NCI-H1105 (cell line): ENCODE data around the gene COL20A1.
A peak's percentile ranks its signal among the peaks of the same experiment; 100 is the strongest.

ENCODE experiments used
- DNase-seq: peaks from one replicate; lab custom pipeline; 2025; lab: John Stamatoyannopoulos, UW

The COL20A1 gene

GRCh38 chr20:63350196-63350595 lies 57.2 kb downstream of the COL20A1 start:
- DNase-seq = no peak

- no peak for DNase-seq
Measured at GRCh38 chr20:63350597-63351325, 57.8 kb downstream of the COL20A1 start.

GRCh38 chr20:63351326-63351700 lies 58.3 kb downstream of the COL20A1 start:
- DNase-seq = no peak

GRCh38 chr20:63351811-63352591 lies 59.0 kb downstream of the COL20A1 start:
- DNase-seq = peak; percentile 74

GRCh38 chr20:63352811-63353221 lies 59.8 kb downstream of the COL20A1 start:
- DNase-seq = no peak

GRCh38 chr20:63354636-63355350 lies 61.8 kb downstream of the COL20A1 start:
- DNase-seq = no peak

GRCh38 chr20:63355781-63356295 lies 62.9 kb downstream of the COL20A1 start:
- no peak for DNase-seq

- DNase-seq = no peak
Measured at GRCh38 chr20:63356511-63356910, 63.5 kb downstream of the COL20A1 start.

- no peak for DNase-seq
Measured at GRCh38 chr20:63356931-63357879, 64.2 kb downstream of the COL20A1 start.

GRCh38 chr20:63357921-63358905 lies 65.2 kb downstream of the COL20A1 start:
- DNase-seq = peak; percentile 85

GRCh38 chr20:63359164-63359934 lies 66.4 kb downstream of the COL20A1 start:
- DNase-seq = no peak

- no peak for DNase-seq
Measured at GRCh38 chr20:63359937-63360849, 67.2 kb downstream of the COL20A1 start.

GRCh38 chr20:63360850-63361518 lies 68.0 kb downstream of the COL20A1 start, which contains the start of gene CHRNA4:
Gene CHRNA4 (minus strand): TSS chr20:63361349. CDS start chr20:63361165, 184 bp downstream.
- DNase-seq = peak; percentile 4

- peak; percentile 45 for DNase-seq
Measured at GRCh38 chr20:63361519-63362435, 68.8 kb downstream of the COL20A1 start.

GRCh38 chr20:63362436-63363009 lies 69.5 kb downstream of the COL20A1 start:
- DNase-seq = no peak
